HFFc6 (cell line): ENCODE data around the gene SNRNP25. TPM values are rescaled to one million over a fixed set of nuclear protein-coding genes. Genes with fewer than 3 reads are reported as not detected.

ENCODE experiments used
- DNase-seq: peaks from one replicate; pipeline ENCODE4 v3.0.0-alpha.2; 2018
- H3K27ac Mint-ChIP-seq: 2 replicates; pipeline ENCODE4 v1.8.0; 2020; ENCODE audit warnings: mild to moderate bottlenecking, mixed read lengths
- H3K27me3 Mint-ChIP-seq: 2 replicates; pipeline ENCODE4 v1.8.0; 2021; ENCODE audit warnings: mild to moderate bottlenecking, moderate library complexity, mixed read lengths; ENCODE audit not compliant: insufficient read depth
- H3K36me3 Mint-ChIP-seq: 2 replicates; pipeline ENCODE4 v1.8.0; 2021; ENCODE audit warnings: low read depth, mixed read lengths
- H3K4me1 Mint-ChIP-seq: 2 replicates; pipeline ENCODE4 v1.8.0; 2020; ENCODE audit warnings: low read depth, mixed read lengths
- H3K4me3 Mint-ChIP-seq: 2 replicates; pipeline ENCODE4 v1.8.0; 2020; ENCODE audit warnings: mild to moderate bottlenecking, moderate library complexity, mixed read lengths
- H3K9me3 Mint-ChIP-seq: 2 replicates; pipeline ENCODE4 v1.8.0; 2020; ENCODE audit warnings: mild to moderate bottlenecking, mixed read lengths
- total RNA-seq, 6 experiments: library from RNA; stranded (reverse); fragmentation: NEBNext Ultra II Directional; extraction: Animal tissue kit (Norgen Biotek cat#: 25700); gene quantifications; 2 replicates in 1 of 6; 3 replicates in 5 of 6; pipeline ENCODE4 v1.2.3, GENCODE V29; 2021
- TF ChIP-seq, protein P1 (sequence below): fragments of 200-600 bp; sonication (generic); IDR thresholded peaks from 2 replicates; pipeline ENCODE4 v1.5.0; 2021; ENCODE audit warnings: antibody characterized with exemption, mild to moderate bottlenecking

The SNRNP25 gene
- total RNA-seq, 6 experiments from 2014 or later: 40.3 to 53.1 (median 44.0) TPM

DNA sequence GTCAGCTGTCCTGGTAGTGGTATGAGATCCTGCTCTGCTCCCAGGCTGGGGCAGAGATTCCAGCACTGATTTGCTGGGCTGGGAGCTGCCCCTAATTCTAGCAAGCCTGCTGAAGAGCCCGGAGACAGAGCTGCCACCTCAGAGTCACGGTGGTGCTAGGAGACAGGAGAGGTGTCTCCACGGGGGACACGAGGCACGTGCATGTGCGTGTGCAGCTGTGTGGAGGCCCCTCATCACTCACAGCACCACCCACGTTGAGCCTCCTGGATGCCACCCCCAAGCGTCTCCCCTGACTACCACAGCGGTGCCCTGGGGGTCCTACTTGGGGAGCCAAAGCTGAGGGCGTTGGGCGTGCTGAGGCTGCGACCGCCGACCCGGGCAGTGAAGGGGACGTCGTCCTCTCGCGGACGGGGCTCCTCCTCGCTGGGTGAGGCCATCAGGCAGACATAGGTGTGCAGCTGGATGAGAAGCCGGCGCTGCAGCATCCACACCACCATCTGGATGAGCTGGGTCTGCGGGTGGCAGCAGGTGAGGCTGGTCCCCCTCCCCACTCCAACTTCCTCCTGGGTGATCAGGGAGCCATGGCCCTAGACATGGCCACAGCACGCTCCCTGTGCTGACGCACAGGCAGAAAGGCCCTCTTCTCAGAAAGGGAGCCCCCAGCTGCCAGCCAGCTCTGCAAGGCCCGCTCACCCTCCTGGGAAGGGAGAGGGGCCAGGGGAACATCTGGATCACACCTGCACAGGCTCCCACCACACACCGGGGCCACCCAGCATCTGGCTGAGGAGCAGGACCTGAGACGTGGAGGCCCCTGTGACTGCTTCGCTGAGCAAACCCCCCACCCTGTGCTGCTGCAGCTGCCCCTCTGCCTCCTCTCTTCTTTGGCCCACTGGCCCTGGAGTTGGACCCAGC, 36.0 kb downstream of the SNRNP25 start:
- Mint-ChIP-seq H3K4me3 (no peak overlapping the region), H3K27me3 (peaks cover 5% of the 10 kb centered on the region), H3K9me3 (no peaks in the 10 kb centered on the region), H3K4me1 (peaks cover 17% of the 10 kb centered on the region), H3K27ac (no peak overlapping the region), H3K36me3 (0 out of 2 replicates have a peak, but pooled peaks cover 4% of the 10 kb centered on the region)
- TF ChIP-seq, protein P1, sequence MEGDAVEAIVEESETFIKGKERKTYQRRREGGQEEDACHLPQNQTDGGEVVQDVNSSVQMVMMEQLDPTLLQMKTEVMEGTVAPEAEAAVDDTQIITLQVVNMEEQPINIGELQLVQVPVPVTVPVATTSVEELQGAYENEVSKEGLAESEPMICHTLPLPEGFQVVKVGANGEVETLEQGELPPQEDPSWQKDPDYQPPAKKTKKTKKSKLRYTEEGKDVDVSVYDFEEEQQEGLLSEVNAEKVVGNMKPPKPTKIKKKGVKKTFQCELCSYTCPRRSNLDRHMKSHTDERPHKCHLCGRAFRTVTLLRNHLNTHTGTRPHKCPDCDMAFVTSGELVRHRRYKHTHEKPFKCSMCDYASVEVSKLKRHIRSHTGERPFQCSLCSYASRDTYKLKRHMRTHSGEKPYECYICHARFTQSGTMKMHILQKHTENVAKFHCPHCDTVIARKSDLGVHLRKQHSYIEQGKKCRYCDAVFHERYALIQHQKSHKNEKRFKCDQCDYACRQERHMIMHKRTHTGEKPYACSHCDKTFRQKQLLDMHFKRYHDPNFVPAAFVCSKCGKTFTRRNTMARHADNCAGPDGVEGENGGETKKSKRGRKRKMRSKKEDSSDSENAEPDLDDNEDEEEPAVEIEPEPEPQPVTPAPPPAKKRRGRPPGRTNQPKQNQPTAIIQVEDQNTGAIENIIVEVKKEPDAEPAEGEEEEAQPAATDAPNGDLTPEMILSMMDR: no peak
- DNase-seq: no peak

DNA sequence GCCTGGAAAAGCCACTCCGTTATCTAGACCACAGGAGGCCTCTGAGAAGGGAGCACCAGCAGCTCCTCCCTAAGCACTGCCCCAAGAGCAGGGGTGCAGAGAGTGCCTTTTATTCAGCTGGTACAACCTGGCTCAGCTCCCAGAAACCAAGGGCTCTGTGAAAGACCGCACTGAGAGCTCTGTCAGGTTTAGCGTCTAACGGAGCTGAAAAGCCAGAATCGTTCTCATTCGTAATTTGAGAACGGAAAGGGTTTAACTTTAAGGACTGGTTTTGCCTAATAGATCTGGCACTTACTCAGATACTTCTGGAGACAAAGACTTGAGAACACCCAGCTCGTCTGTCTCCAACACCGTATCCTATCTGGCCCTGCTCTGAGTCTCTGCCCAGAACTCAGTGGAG, 37.9 kb downstream of the SNRNP25 start:
- Mint-ChIP-seq H3K27me3 (peaks cover 1% of the 10 kb centered on the region; the same call in 1 of the 2 replicates), H3K36me3 (0 out of 2 replicates have a peak, but pooled peaks cover 4% of the 10 kb centered on the region), H3K9me3 (no peaks in the 10 kb centered on the region), H3K27ac (no peak overlapping the region), H3K4me3 (no peak overlapping the region), H3K4me1 (0 out of 2 replicates have a peak, but pooled peaks cover 5% of the 10 kb centered on the region)
- DNase-seq: no peak
- TF ChIP-seq, protein P1: no peak

DNA sequence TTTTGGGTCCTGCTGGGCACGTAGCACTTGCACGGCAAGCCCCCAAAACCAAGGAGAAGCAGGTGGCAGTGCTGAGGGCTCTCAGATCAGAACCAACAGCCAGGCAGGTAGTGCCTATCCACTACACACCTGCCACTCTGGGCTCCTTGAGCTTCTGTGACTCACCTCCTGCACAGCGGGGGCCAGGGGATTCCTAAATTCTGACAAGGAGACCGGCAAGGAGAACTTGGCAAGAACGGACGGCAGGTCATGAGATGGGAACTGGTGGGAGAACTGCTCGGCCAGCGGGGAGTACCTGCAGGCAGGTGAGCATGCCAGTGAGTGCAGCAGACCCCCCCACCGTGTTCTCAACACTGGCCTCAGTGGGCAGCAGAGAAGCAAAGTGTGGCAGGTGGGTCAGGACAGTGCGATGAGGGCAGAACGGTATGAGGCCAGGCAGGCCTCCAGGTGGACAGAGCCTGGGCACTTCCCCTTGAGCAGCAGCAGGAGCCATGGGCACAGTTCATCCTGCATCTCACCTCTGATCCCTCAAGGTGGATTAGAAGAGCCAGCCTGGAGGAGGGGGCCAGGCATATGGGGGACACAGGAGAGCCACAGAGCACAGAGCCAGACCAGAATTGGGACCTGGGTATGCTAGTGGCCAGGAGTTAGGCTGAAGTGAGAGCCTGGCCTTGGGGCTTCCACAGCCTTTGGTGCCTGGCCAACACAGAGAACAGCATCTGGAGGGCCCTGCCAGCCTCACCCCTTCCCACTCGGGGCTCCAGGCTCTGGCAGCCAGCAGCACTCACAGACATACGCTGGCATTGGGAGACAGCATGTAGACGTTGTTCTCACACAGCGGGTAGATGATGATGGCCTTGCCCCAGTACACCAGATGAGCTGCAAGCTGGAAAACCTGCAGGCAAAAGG, 39.1 kb downstream of the SNRNP25 start:
- TF ChIP-seq, protein P1: no peak
- H3K27me3 Mint-ChIP-seq: peaks cover 3% of the 10 kb centered on the region; the same call in 1 of the 2 replicates
- no peaks in the 10 kb centered on the region for H3K9me3 Mint-ChIP-seq
- H3K36me3 Mint-ChIP-seq: 0 out of 2 replicates have a peak, but pooled peaks cover 6% of the 10 kb centered on the region
- no peak overlapping the region for H3K27ac Mint-ChIP-seq
- peaks cover 15% of the 10 kb centered on the region for H3K4me1 Mint-ChIP-seq
- no peak for DNase-seq
- H3K4me3 Mint-ChIP-seq: no peak overlapping the region

DNA sequence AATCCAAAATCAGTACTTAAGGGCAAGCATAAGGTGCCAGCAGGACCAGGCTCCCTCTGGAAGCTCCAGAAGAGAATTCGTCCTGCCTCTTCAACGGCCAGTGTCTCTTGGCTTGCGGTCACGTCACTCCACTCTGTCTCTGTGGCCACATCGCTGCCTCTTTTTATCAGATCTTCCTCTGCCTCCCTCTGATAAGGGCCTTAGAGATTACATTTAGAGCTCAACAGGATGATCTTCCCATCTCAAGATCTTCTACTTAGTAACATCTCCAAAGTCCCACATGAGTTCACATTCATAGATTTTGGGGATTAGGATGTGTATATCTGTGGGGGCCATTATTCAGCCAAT, 41.3 kb downstream of the SNRNP25 start:
- Mint-ChIP-seq H3K9me3 (no peaks in the 10 kb centered on the region), H3K27ac (no peak overlapping the region)
- TF ChIP-seq, protein P1: no peak

DNA sequence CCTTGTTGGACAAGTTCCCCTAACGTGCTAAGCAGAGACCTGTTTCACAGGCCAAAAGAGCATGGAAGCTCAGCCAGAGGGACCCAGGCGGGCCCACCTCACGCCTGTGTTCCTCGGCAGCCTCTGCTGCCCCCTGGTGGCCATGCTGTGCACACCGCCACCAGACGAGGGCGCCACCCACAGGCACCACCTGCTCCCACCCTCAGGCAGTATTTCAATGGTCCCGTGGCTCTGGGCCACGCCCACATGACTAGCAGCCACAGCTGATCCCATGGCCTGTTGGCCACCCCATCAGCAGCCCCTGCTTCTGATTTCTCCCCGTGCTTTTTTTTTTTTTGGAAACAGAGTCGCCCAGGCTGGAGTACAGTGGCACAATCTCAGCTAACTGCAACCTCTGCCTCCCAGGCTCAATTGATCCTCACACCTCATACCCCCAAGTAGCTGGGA, 43.3 kb downstream of the SNRNP25 start:
- H3K9me3 Mint-ChIP-seq: no peaks in the 10 kb centered on the region
- H3K4me1 Mint-ChIP-seq: peaks cover 24% of the 10 kb centered on the region
- no peak overlapping the region for H3K4me3 Mint-ChIP-seq
- H3K27me3 Mint-ChIP-seq: peaks cover 2% of the 10 kb centered on the region; the same call in 1 of the 2 replicates
- TF ChIP-seq, protein P1: peak; percentile 99
- peaks cover 4% of the 10 kb centered on the region; the same call in 1 of the 2 replicates for H3K36me3 Mint-ChIP-seq
- DNase-seq: peak; percentile 80
- 0 out of 2 replicates have a peak overlapping the region, but pooled peaks have one; percentile 78 for H3K27ac Mint-ChIP-seq

More for the DNA sequence above, 41.3 kb downstream of the SNRNP25 start:
- Mint-ChIP-seq H3K4me1 (peaks cover 19% of the 10 kb centered on the region), H3K4me3 (no peak overlapping the region), H3K36me3 (peaks cover 9% of the 10 kb centered on the region; the same call in 1 of the 2 replicates), H3K27me3 (peaks cover 3% of the 10 kb centered on the region; the same call in 1 of the 2 replicates)
- no peak for DNase-seq
